Kidney (tissue), 14 donors: ENCODE measurements around the gene INSYN2B. TPM values are rescaled to one million over a fixed set of nuclear protein-coding genes. Genes with fewer than 3 reads are reported as not detected.

Experiments used
- DNase-seq, 5 donors: peaks; one replicate each; pipeline ENCODE4 v3.0.0-alpha.2; 2013 to 2020
- FAIRE-seq: peaks from 2 replicates; lab custom pipeline; 2012; peaks lifted over from hg19 to GRCh38; lab: Jason Lieb, UNC
- H3K27ac ChIP-seq, 2 donors: one replicate each; pipeline ENCODE4 v1.7.0; 2013; ENCODE audit warnings: low read depth in 2 of 2, low read length in 2 of 2, inconsistent platforms in 1 of 2
- H3K27me3 ChIP-seq: one replicate; pipeline ENCODE4 v1.7.1; 2013; ENCODE audit warnings: low read length, inconsistent platforms; ENCODE audit not compliant: control insufficient read depth, insufficient read depth
- H3K36me3 ChIP-seq, 3 donors: one replicate each; pipeline versions ENCODE4 v1.7.0 to v1.7.1; 2013; ENCODE audit warnings: low read length in 3 of 3, control low read depth in 1 of 3, inconsistent platforms in 1 of 3; ENCODE audit not compliant: insufficient read depth in 3 of 3, control insufficient read depth in 2 of 3
- H3K4me1 ChIP-seq, 3 donors: one replicate each; pipeline versions ENCODE4 v1.7.0 to v1.7.1; 2013; ENCODE audit warnings: low read length in 3 of 3, inconsistent platforms in 1 of 3, low read depth in 1 of 3; ENCODE audit not compliant: control insufficient read depth in 2 of 3, insufficient read depth in 2 of 3
- H3K4me3 ChIP-seq, 3 donors: one replicate each; pipeline versions ENCODE4 v1.7.0 to v1.8.1; 2013; ENCODE audit warnings: low read length in 3 of 3, control low read depth in 1 of 3, inconsistent platforms in 1 of 3
- H3K9ac ChIP-seq, 3 donors: one replicate each; pipeline versions ENCODE4 v1.7.0 to v1.7.1; 2013; ENCODE audit warnings: low read length in 3 of 3, control low read depth in 1 of 3, inconsistent platforms in 1 of 3
- H3K9me3 ChIP-seq, 3 donors: one replicate each; pipeline versions ENCODE4 v1.7.0 to v1.7.1; 2013; ENCODE audit warnings: low read length in 3 of 3, control low read depth in 1 of 3, inconsistent platforms in 1 of 3; ENCODE audit not compliant: control insufficient read depth in 2 of 3, insufficient read depth in 1 of 3
- intact Hi-C: fragments of 100-400 bp; cut with DNase I; formaldehyde crosslinking; loops from one replicate; pipeline ENCODE4 v1.11.1; 2022
- polyA plus RNA-seq: library from polyadenylated mRNA; stranded (reverse); fragments of 350-450 nt; fragmentation: Illumina TruSeq; extraction: RNeasy Lipid Tissue Mini Kit (QIAGEN cat#74804); gene quantifications from one replicate; pipeline ENCODE4 v1.2.3, GENCODE V29; 2014; ENCODE audit warnings: low read depth, low replicate concordance; ENCODE audit not compliant: insufficient read depth
- total RNA-seq: library from RNA; stranded (reverse); fragmentation: NEBNext Ultra II Directional; extraction: Animal tissue kit (Norgen Biotek cat#: 25700); gene quantifications from one replicate; pipeline ENCODE4 v1.2.1, GENCODE V29; 2021
- TF ChIP-seq, protein P1 (sequence below): IDR thresholded peaks from 3 replicates; pipeline ENCODE4 v1.5.1; 2012; ENCODE audit warnings: mild to moderate bottlenecking, moderate library complexity, borderline replicate concordance; ENCODE audit not compliant: insufficient read depth; ENCODE audit errors: extremely low read depth
- donor health status: control.
- donor health status: control.
- donor health status: control.
- donor health status: control.
- donor health status: control.
- donor health status: DM: yes; HTN: yes; CAD: no.
- donor health status: Normal renal cell carcinoma (clear cell type).

INSYN2B gene
- total and polyA plus RNA-seq, 2 donors from 2014 or later: 0.28 TPM; not detected in 1

DNA sequence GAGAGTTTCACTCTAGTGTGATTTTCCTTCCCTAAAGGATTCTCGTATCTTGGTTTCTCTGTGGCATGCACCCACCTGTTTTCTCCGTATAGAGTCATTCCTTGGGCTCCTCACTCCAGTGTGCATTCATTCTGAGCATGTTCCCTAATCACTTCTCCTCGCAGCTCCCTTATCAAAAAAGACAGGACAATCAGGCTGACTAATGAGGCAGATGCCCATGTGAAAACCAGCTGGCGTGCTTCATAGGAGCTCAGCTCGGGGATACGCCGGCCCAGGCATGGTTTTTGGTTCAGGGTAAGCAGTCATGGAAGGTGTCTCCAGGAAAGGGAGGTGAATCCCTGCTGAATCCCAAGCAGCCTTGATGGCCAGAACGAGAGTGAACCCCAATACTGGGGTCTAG lies 41.2 kb upstream of the INSYN2B start:
- DNase-seq (no peak), FAIRE-seq (no peak)
- Histone ChIP-seq H3K4me3 (no peak overlapping the region), H3K27me3 (no peaks in the 10 kb centered on the region), H3K4me1 (no peaks in the 10 kb centered on the region), H3K9ac (no peak overlapping the region), H3K27ac (no peak overlapping the region), H3K36me3 (no peaks in the 10 kb centered on the region), H3K9me3 (no peaks in the 10 kb centered on the region)
- intact Hi-C loops: no loop called here
- TF ChIP-seq, protein P1, sequence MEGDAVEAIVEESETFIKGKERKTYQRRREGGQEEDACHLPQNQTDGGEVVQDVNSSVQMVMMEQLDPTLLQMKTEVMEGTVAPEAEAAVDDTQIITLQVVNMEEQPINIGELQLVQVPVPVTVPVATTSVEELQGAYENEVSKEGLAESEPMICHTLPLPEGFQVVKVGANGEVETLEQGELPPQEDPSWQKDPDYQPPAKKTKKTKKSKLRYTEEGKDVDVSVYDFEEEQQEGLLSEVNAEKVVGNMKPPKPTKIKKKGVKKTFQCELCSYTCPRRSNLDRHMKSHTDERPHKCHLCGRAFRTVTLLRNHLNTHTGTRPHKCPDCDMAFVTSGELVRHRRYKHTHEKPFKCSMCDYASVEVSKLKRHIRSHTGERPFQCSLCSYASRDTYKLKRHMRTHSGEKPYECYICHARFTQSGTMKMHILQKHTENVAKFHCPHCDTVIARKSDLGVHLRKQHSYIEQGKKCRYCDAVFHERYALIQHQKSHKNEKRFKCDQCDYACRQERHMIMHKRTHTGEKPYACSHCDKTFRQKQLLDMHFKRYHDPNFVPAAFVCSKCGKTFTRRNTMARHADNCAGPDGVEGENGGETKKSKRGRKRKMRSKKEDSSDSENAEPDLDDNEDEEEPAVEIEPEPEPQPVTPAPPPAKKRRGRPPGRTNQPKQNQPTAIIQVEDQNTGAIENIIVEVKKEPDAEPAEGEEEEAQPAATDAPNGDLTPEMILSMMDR: no peak

DNA sequence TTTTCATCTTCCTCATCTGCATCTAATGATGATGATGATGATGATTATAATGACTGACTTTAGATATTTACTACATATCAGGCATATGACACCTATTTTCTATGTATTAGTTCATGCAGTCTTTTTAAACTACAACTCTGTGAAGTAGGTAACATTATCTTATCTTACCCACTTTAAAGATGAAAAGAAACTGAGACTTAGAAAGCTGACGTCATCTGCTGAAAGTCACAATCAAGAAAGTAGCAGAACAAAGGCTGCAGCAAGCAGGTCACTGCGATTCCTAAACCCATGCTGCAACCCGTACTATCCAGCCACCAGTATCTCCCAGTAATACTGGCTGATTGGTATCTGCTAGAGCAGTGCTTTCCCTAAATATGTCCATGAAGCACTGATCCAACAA lies 40.1 kb upstream of the INSYN2B start:
- Histone ChIP-seq H3K4me3 (no peak overlapping the region), H3K9ac (no peak overlapping the region), H3K4me1 (no peaks in the 10 kb centered on the region), H3K27me3 (no peaks in the 10 kb centered on the region), H3K36me3 (no peaks in the 10 kb centered on the region), H3K9me3 (no peaks in the 10 kb centered on the region), H3K27ac (no peak overlapping the region)
- intact Hi-C loops: no loop called here
- no peak for DNase-seq
- TF ChIP-seq, protein P1: no peak
- FAIRE-seq: no peak

DNA sequence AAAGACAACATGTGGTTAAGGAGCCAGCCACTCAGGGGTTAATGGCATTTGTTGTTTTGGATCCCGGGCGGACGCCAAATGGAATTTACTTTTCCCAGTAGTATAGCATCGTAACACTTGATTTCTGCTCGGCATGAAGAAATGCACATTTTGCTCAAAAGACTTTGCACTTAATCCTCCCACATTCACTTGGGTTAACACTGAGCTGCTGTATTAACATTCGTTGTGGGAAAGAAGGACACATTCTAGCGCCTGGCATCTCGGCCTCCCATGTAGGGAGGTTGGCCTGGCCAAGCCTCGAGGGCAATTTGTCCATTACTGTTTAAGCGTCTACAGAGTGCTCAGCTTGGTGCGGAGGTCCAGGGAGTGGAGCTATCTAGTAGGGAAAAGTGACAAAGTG lies 32.3 kb upstream of the INSYN2B start:
- Histone ChIP-seq H3K4me3 (no peak overlapping the region), H3K36me3 (no peaks in the 10 kb centered on the region), H3K9me3 (no peaks in the 10 kb centered on the region), H3K27me3 (no peaks in the 10 kb centered on the region), H3K9ac (no peak overlapping the region), H3K27ac (no peak overlapping the region), H3K4me1 (no peaks in the 10 kb centered on the region)
- DNase-seq: peak in 1 of 5 donors; percentile 9
- no peak for FAIRE-seq
- TF ChIP-seq, protein P1: no peak
- intact Hi-C loops: no loop called here

DNA sequence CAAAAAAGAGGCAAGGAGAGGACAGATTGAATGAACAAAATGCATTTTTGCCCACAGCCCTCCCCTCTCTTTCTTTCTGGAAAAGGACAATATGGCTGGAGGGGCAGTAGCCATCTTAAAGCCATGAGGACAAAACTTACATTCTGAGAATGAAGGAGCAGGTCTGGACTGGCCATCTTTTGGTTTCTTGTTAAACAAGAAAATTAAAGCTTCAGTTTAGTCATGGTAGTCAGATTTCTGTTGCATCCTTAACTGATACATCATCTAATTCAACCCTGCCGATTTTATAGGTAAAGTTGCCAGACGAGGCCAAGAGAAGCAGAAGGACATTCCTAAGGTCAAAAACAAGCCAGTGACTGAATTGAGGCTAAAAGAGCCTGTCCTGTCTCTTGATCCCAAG lies 31.5 kb upstream of the INSYN2B start:
- no peak overlapping the region for H3K9ac ChIP-seq
- TF ChIP-seq, protein P1: no peak
- no peak for FAIRE-seq
- H3K36me3 ChIP-seq: no peaks in the 10 kb centered on the region
- intact Hi-C loops: no loop called here
- no peaks in the 10 kb centered on the region for H3K9me3 ChIP-seq
- H3K4me1 ChIP-seq: no peaks in the 10 kb centered on the region
- no peak overlapping the region for H3K27ac ChIP-seq
- no peak for DNase-seq
- no peaks in the 10 kb centered on the region for H3K27me3 ChIP-seq
- no peak overlapping the region for H3K4me3 ChIP-seq
